Astrocyte (in vitro differentiated cells and primary cell): ENCODE data around the gene KLK7.

Experiments used
- EZH2 ChIP-seq: IDR thresholded peaks from 2 replicates; pipeline ENCODE4 v1.6.1; 2012; ENCODE audit warnings: mild to moderate bottlenecking, low read length, inconsistent platforms; ENCODE audit not compliant: insufficient read depth
- TF ChIP-seq, protein P1 (sequence below): IDR thresholded peaks from 2 replicates; pipeline ENCODE4 v1.5.1; 2011; ENCODE audit warnings: low read depth, mild to moderate bottlenecking, inconsistent platforms, low read length, moderate library complexity; ENCODE audit not compliant: insufficient read depth

DNA sequence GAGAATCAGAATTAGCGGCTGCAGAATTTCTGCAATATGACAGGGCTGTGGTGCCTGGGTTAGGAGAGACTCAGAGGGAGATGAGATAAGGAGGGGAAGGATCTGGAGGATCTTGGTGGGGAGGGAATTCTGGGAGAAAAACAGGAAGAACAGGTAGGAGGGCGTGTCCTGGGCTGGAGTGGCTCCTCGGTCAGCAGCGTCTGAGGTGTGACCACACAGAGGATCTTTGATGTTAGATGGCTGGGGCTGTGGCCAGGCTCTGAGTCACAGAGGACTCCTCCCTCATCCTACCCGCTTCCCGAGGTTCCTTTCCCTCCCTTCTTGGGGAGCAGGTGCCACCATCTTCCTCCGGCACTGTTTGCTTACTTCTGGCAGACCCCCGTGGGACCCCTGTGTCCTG, 8.0 kb downstream of the KLK7 start:
- TF ChIP-seq, protein P1, sequence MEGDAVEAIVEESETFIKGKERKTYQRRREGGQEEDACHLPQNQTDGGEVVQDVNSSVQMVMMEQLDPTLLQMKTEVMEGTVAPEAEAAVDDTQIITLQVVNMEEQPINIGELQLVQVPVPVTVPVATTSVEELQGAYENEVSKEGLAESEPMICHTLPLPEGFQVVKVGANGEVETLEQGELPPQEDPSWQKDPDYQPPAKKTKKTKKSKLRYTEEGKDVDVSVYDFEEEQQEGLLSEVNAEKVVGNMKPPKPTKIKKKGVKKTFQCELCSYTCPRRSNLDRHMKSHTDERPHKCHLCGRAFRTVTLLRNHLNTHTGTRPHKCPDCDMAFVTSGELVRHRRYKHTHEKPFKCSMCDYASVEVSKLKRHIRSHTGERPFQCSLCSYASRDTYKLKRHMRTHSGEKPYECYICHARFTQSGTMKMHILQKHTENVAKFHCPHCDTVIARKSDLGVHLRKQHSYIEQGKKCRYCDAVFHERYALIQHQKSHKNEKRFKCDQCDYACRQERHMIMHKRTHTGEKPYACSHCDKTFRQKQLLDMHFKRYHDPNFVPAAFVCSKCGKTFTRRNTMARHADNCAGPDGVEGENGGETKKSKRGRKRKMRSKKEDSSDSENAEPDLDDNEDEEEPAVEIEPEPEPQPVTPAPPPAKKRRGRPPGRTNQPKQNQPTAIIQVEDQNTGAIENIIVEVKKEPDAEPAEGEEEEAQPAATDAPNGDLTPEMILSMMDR: no peak
- no peak for TF ChIP-seq EZH2
